ENCODE results near the gene MALL. TPM values are rescaled to one million over a fixed set of nuclear protein-coding genes. Genes with fewer than 3 reads are reported as not detected.

MALL gene
- total and polyA plus RNA-seq, 4 donors, result 41.5 to 123 (median 109) TPM

- WGBS, 2 donors, result 81 to 88% methylated on average over 1 of the region's 1 CpG
These were observed 24.8 kb upstream of the MALL start for GRCh38 chr2:110140401-110140800.

GRCh38 chr2:110134025-110134424 lies 18.4 kb upstream of the MALL start:
- H3K9me3 ChIP-seq (ENCODE audit: control insufficient read depth in 4 of 4, insufficient read depth in 3 of 4, low read length in 3 of 4), result peaks cover 0 to 2% (median 0%) of the 10 kb centered on the region in 4 donors
- H3K4me3 ChIP-seq, result no peak overlapping the region
- TF ChIP-seq CTCF (IDR thresholded peaks at IDR 0.05; ENCODE audit: control extremely low read depth, extremely low read depth), result no peak
- H3K9ac ChIP-seq (ENCODE audit: insufficient read depth in 1 of 2, low read length in 2 of 2), result no peak overlapping the region
- H3K27ac ChIP-seq (ENCODE audit: low read depth in 1 of 2, low read length in 1 of 2), result no peak overlapping the region
- ATAC-seq (ENCODE audit: insufficient read depth, low FRiP score) (no peak), DNase-seq (no peak)
- H3K36me3 ChIP-seq (ENCODE audit: control insufficient read depth in 4 of 4, insufficient read depth in 4 of 4, low read length in 4 of 4), result peaks cover 0 to 6% (median 3%) of the 10 kb centered on the region in 4 donors
- no peaks in the 10 kb centered on the region for H3K27me3 ChIP-seq (ENCODE audit: control insufficient read depth in 3 of 3, insufficient read depth in 3 of 3, low read length in 2 of 3)
- H3K4me1 ChIP-seq (ENCODE audit: control insufficient read depth in 5 of 5, insufficient read depth in 5 of 5, low read length in 5 of 5), result peaks cover 0 to 2% (median 0%) of the 10 kb centered on the region in 5 donors

More at GRCh38 chr2:110140401-110140800, 24.8 kb upstream of the MALL start:
- DNase-seq, result peak; percentile 30 to 73 (median 55)
- no peak overlapping the region for H3K4me3 ChIP-seq
- H3K36me3 ChIP-seq (ENCODE audit: control insufficient read depth in 4 of 4, insufficient read depth in 4 of 4, low read length in 4 of 4), result peaks cover 0 to 4% (median 0%) of the 10 kb centered on the region in 4 donors
- ATAC-seq (ENCODE audit: insufficient read depth, low FRiP score), result no peak
- no peak overlapping the region for H3K9ac ChIP-seq (ENCODE audit: insufficient read depth in 1 of 2, low read length in 2 of 2)
- no peaks in the 10 kb centered on the region for H3K9me3 ChIP-seq (ENCODE audit: control insufficient read depth in 4 of 4, insufficient read depth in 3 of 4, low read length in 3 of 4)
- no peak for TF ChIP-seq CTCF (IDR thresholded peaks at IDR 0.05; ENCODE audit: control extremely low read depth, extremely low read depth)
- H3K27ac ChIP-seq (ENCODE audit: low read depth in 1 of 2, low read length in 1 of 2), result no peak overlapping the region
- peaks cover 0 to 2% (median 0%) of the 10 kb centered on the region in 5 donors for H3K4me1 ChIP-seq (ENCODE audit: control insufficient read depth in 5 of 5, insufficient read depth in 5 of 5, low read length in 5 of 5)
- no peaks in the 10 kb centered on the region for H3K27me3 ChIP-seq (ENCODE audit: control insufficient read depth in 3 of 3, insufficient read depth in 3 of 3, low read length in 2 of 3)

GRCh38 chr2:110131166-110131565 lies 15.5 kb upstream of the MALL start:
- ATAC-seq (ENCODE audit: insufficient read depth, low FRiP score), result no peak
- DNase-seq, result no peak
- 88 to 96% methylated on average over 2 of the region's 2 CpGs for WGBS, 2 donors
- H3K27me3 ChIP-seq (ENCODE audit: control insufficient read depth in 3 of 3, insufficient read depth in 3 of 3, low read length in 2 of 3), result no peaks in the 10 kb centered on the region
- no peak overlapping the region for H3K9ac ChIP-seq (ENCODE audit: insufficient read depth in 1 of 2, low read length in 2 of 2)
- peaks cover 0 to 2% (median 0%) of the 10 kb centered on the region in 4 donors for H3K9me3 ChIP-seq (ENCODE audit: control insufficient read depth in 4 of 4, insufficient read depth in 3 of 4, low read length in 3 of 4)
- H3K27ac ChIP-seq (ENCODE audit: low read depth in 1 of 2, low read length in 1 of 2), result no peak overlapping the region
- no peaks in the 10 kb centered on the region for H3K4me1 ChIP-seq (ENCODE audit: control insufficient read depth in 5 of 5, insufficient read depth in 5 of 5, low read length in 5 of 5)
- peaks cover 0 to 8% (median 3%) of the 10 kb centered on the region in 4 donors for H3K36me3 ChIP-seq (ENCODE audit: control insufficient read depth in 4 of 4, insufficient read depth in 4 of 4, low read length in 4 of 4)
- no peak for TF ChIP-seq CTCF (IDR thresholded peaks at IDR 0.05; ENCODE audit: control extremely low read depth, extremely low read depth)
- H3K4me3 ChIP-seq, result no peak overlapping the region

- Histone ChIP-seq H3K36me3 (ENCODE audit: control insufficient read depth in 4 of 4, insufficient read depth in 4 of 4, low read length in 4 of 4) (peaks cover 0 to 8% (median 3%) of the 10 kb centered on the region in 4 donors), H3K9ac (ENCODE audit: insufficient read depth in 1 of 2, low read length in 2 of 2) (no peak overlapping the region), H3K4me1 (ENCODE audit: control insufficient read depth in 5 of 5, insufficient read depth in 5 of 5, low read length in 5 of 5) (no peaks in the 10 kb centered on the region), H3K9me3 (ENCODE audit: control insufficient read depth in 4 of 4, insufficient read depth in 3 of 4, low read length in 3 of 4) (peaks cover 0 to 2% (median 0%) of the 10 kb centered on the region in 4 donors), H3K27ac (ENCODE audit: low read depth in 1 of 2, low read length in 1 of 2) (no peak overlapping the region), H3K4me3 (no peak overlapping the region), H3K27me3 (ENCODE audit: control insufficient read depth in 3 of 3, insufficient read depth in 3 of 3, low read length in 2 of 3) (no peaks in the 10 kb centered on the region)
- WGBS, 2 donors, result 87 to 93% methylated on average over 2 of the region's 2 CpGs
- ATAC-seq (ENCODE audit: insufficient read depth, low FRiP score) (no peak), DNase-seq (no peak)
- TF ChIP-seq CTCF (IDR thresholded peaks at IDR 0.05; ENCODE audit: control extremely low read depth, extremely low read depth), result no peak
These were observed 15.1 kb upstream of the MALL start for GRCh38 chr2:110130757-110131156.
